Dedifferentiated amniotic fluid mesenchymal stem cell (primary cell): ENCODE measurements around the gene GPC5.
"Not testable (repeated sequence)": the region's sequence is repeated elsewhere in the genome, so short reads cannot be mapped to it uniquely, and the experiment has no call there.

ENCODE experiments used
- DNase-seq: peaks from one replicate; pipeline ENCODE4 v3.0.0-alpha.2; 2016; ENCODE audit errors: extremely low spot score

Gene GPC5

DNA sequence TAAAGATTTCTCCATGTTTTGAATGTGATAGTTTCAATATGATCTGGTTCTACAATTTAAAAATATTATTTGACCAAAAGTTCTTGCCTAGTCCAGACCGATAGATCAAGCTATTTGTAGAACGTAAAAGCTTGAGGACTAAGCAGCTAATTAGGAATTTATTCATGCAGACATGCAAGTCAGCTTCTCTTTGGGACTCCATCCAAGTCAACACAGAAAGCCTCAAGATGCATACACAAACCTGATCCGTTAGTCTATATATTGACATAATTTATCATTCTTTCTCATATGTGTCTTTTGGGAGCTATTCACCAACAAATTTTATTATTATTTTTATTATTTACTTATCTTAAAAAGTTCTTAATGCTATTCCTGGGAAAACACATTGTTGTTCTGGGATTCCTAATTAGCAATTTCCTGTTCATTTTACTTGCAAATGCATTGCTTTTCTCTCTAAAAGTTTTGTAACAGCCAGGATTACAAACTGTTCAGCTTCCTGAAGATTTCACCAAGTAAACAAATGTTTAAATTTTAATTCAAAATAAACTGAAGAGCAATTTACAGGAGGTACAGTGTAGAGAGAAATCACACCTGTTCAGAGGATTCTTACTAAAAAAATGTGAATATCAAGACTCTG lies 375.3 kb downstream of the GPC5 start:
- DNase-seq = no peak

DNA sequence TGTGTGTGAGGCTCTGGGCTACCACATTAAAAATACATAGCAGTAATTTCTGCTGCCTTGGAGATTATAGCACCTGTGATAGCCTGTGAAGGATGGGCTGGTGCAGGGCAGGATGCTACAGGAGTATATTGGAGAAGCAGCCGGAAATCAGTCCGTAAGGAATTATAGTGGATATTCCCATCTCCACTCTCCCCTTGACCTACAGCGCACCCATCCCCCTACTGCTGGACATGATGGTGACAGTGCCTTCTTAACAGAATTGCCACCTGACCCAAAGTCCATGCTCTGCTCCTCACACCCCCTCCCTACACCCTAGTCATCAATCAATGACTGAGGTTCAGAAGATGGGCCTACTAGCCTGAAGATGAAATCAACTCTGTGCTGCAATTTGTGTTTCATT lies 376.0 kb downstream of the GPC5 start:
- DNase-seq = no peak

DNA sequence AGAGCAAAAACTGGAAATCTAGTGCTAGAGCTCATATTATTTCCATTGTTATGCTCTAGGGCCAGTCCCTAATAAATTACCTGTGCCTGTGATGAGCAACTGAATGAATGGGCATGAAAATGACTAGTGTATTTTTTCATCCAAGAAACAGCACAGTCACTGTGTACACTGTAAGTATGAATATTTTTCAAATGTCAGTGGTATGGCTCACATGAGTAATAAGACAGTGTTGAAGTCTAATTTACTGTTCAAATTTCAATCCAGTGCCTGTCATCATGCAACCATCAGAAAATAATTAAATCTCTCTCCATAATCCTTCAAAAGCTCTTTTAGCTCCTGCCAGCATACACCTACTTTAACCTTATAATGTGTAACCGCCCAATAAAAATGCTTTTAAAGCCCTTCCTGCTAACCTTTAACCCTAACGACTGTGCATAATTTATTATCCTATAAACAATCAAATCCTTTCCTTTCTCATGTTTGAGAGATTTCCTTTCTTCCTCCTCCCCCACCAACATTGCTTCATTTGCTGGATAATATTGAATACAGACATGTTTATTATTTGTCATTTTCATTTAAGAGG lies 378.3 kb downstream of the GPC5 start:
- DNase-seq = no peak

DNA sequence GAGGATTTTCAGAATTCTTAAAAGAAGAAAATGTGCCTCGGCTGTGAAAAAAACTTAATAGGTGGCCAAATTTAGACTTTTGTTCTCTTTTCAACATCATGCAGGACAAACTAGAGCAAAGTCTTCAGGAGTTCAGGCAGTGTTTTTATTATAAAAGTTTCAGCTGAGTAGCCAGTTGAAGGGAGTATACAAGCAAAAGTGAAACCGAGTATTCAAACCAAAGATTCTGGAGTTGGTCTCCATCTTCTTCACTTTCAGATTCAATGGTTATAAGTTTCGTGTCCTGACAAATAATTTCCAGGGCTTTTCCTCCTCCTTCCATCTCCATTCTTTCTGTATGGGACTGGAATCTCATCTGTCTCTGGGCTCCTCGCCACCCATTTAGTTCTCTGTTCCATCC lies 379.7 kb downstream of the GPC5 start:
- no peak for DNase-seq

DNA sequence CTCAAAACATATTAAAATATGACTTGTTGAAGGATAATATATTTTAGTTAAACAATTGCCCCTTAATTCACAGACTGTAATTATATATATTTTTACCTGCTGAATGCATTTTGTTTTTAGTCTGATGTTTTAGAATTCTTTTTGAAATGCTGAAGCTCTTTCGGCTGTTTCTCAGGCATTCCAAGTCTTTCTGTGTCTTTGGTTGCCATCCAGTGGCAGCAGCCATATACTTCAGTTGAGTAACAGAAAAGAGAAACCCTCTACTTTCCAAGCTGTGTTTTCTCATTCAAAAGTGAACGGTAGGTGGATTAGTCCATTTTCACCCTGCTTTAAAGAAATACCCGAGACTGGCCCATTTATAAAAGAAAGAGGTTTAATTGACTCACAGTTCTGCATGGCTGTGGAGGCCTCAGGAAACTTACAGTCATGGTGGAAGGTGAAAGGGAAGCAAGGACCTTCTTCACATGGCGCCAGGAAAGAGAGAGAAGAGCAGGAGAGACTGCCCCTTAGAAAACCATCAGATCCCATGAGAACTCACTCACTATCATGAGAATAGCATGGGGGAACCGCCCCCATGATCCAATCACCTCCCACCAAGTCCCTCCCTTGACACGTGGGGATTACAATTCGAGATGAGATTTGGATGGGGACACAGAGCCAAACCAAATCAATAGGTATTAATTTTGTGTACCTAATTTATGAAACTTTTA lies 383.7 kb downstream of the GPC5 start:
- DNase-seq = not testable (repeated sequence)

DNA sequence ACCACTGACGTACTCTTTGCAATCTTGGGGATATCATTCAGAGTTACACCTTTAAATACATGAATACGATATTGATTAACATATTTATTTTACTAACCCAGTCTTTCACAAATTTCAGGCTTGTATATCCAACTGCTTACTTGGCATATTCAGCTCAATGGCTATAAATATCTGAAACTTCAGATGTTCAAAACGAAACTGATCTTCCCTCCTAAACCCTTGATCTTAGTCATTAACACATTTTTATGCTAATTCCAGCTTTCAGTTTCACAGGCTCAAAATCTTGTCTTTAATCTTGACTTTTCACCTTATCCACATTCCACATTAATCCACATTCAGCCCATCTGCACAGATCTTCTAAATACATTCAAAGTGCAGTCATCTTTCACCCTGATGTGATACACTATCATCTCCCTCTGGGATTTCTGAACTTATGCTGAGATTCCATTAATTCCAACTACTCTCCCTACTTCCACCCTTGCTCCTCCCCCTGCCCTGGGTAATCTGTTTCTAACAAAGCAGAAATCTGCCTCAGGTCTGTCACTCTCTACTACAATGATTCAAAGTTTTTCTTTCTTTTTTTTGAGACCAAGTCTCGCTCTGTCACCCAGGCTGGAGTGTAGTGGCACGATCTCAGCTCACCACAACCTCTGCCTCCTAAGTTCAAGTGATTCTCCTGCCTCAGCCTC lies 387.2 kb downstream of the GPC5 start:
- DNase-seq = no peak

DNA sequence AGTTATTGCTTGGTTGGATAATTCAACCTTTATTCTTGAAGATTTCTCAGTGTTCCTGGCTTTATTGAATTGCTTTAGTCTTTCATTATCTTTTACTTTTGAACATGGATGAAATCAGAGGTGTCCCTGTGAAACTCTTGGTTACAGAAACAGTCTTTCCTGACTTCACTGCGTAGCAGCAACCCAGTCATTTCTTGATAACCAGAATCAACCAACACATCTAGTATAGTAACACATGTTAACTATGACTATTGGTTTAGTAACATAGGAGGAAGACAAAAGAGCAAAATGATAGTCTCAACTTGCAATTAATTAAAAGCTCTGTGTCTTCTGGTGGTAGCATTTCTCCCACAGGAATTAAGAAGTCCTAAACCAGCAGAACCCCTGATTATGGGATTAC lies 393.6 kb downstream of the GPC5 start:
- DNase-seq = no peak

DNA sequence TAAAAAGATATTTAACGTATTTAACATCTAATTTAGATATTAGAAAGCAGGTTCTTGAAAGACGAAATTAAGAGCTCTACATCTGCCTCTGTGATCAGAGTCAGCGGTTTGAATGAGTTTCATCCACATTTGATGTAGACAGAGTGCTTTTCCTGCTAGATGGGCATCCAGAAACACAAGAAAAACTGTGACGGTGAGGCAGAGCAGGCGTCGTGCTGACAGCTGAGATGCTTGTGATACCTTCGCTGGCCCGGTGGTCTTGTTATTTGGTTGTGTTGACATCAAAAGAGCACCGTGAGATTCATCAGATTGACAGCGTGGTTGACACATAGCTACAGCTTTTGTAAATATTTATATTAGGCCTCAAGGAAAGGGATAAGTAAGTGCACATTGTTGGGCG lies 399.1 kb downstream of the GPC5 start:
- no peak for DNase-seq

DNA sequence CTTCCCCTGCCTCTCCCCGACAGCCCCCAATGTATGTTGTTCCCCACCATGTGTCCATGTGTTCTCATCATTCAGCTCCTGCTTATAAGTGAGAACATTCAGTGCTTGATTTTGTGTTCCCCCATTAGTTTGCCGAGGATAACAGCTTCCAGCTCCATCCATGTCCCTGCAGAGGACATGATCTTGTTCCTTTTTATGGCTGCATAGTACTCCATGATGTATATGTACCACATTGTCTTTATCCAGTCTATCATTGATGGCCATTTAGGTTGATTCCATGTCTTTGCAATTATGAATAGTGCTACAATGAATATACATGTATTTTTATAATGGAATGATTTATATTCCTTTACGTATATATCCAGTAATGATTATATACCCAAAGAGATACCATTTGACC lies 399.9 kb downstream of the GPC5 start:
- DNase-seq = not testable (repeated sequence)

DNA sequence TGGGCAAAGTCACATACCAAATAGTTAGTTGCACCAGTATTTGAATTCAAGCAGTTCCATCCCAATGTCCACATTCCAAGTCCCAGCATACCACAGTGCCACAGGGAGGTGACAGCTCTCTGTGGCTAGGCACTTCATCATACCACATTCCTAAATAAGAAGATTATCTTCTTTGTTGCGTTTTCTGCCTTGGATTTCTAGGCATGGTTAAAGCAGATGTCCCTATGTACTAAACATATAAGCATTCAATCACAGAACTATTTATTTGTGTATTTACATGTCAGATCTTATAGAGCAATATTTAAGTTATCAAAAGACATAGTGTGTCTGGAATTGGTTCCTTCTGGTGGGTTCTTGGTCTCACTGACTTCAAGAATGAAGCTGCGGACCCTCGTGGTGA lies 403.4 kb downstream of the GPC5 start:
- DNase-seq = not testable (repeated sequence)

DNA sequence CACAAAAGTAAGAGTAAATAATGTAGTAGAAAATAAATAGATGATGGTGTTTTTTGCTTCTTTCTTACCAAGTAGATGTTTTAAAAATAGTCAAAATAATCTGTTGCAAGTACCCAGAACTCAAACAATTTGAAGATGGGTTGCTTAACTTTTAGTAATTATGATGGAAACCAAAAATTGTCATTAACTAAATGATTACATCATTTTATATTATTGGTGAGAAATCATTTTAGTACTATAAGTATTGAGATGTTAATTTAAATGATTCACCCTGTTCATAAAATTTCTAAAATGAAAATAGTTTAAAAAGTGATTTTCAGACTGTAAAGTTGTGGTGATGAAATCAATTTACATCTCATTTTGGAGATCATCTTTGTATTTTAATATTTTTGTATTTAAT lies 404.5 kb downstream of the GPC5 start:
- DNase-seq = no peak

DNA sequence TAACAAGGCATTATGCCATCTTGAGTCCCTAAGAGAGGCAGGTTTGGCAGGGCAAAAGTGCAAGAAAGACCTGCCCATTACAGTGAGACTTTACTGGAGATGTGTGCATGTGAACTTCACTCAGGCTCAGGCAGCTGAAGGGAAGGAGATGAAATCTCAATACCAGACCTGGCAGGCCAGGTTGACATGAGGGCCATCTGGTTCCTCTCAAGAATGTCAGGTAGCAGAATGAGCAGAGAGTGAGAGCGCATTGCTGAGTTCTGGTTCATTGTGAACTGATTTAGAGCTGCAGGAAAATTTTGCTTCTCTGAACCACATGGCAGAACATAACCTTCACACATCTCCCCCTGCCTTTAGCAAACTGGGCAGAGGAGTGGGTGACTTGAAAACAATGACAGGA lies 406.3 kb downstream of the GPC5 start:
- no peak for DNase-seq

DNA sequence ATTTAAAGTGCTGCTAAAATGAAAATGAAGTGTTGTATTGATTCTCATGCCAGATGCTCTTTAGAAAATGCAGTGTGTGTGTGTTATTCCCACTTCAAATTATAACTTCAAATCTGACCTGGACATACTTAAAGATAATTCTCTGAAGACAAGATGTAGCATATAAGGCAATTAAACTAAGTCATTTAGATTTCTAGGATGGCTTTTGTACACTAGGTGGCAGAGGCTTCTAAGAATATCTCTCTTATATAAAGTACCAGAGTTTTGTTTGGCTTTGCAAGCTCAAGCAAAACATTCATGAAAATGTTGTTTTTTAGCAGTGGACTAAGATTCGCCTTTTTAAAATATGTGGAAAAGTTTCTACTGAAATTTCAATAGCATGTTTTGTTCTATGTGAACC lies 407.2 kb downstream of the GPC5 start:
- DNase-seq = no peak

DNA sequence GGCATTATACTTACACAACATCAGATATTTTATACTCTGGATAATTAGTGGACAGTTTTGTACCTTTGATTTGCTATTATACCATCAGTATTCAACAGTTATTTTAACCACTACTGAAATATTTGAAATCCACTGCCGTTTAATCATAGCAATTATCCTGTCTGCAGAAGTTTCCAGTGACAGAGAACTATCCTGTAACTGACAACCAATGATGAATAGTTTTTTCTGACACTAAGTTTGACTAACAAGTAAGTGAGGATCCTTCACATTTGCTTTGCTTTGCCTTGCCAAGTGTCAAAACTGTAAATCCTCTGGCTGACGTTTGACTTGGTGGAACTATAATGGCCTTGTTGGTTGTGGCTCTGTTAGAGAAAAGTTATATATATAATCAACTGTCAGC lies 410.7 kb downstream of the GPC5 start:
- DNase-seq = no peak

DNA sequence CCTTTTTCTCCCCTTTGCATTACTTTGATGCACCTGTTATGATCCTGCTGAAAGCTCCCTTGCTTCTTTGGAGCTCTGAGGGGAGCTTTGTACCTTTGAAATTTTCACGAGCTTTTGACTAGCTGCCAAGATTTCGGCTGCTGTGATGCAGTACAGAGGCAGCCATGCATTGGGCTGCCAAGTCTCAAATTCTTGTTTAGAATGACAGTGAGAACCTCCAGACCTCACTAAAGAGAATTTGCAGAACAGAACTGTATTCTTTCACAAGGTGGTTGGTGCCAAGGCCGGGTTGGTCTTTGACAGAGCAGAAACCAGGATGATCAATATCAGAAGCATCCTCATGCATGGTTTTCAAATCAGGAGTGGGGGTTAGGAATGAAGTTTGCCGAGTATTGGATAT lies 414.8 kb downstream of the GPC5 start:
- no peak for DNase-seq

DNA sequence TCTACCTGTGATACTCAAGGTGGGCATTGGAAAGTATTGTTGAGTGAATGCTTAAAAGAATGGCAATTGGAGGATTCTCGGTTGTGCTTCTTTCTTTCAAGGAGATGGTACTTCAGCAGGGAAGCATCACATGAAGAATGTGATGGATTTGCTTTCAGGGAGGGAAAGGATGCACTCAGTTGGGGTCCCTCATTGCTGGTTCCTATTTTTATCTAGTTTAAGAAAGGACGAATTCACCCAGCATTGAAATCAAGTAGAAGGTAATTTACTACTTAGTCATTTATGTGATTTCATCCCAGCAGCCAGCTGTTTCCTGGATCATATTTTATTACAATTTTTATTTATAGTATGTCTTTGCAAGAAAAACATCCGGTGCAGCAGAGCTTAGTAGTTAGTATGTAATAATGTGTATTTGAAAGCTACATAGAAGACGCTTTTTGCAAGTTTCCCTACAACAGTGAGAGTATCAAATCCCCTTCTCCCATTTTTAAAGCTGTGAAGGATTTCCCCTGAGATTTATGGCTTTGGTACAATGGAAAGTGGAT lies 417.9 kb downstream of the GPC5 start:
- DNase-seq = no peak

DNA sequence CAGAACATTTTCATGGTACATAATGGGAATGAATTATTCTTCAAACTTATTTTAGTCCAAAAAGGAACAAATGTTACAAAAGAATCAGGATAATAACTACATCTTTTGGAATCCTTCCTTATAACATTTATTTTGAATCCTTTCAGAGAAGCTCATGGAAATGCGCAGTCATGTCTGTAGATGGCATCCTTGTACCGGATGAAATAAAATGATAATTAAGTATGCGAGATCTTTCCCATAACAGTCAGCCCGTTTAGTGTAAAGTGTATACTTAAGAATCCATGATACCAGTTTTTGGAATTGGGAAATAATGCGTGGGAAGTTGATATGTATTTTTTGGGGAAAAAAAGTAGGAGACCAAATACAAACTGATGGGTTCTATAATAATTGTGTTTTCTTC lies 418.8 kb downstream of the GPC5 start:
- no peak for DNase-seq

DNA sequence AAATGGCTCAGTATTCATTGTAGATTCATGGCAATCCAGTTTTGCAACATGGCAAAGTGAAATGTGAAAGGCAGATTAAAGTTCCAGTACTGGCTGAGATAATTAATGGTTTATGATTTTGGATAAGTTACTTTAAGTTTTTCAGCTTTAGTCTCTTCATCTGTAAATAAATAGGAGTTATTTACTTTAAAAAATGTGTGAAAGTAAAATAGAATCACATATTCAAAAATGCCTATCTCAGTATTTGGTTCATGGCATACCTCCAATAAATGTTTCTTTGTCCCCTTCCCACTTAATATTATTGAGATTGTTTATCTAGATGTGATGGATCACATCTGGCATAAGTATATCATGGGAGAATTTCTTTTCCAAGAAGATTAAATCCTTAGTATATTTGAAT lies 426.0 kb downstream of the GPC5 start:
- DNase-seq = no peak

DNA sequence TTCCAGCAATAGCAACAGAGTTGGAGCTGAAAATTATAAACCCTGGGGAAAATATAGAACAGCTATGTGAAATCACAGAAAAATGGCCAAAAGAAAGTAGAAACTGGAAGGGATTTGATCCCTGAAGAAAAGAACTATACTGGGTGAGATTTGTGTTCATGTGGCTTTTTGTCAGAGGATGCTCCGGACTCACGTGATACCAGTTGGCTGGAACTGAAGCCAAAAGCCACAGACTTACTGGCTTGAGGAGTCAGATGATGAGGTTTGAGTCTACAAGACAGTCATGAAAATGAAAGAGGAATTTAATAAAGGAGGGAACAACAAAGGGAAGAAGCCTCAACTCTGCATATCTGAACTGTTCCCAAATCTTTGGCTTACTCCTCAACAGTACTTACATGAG lies 427.1 kb downstream of the GPC5 start:
- no peak for DNase-seq

DNA sequence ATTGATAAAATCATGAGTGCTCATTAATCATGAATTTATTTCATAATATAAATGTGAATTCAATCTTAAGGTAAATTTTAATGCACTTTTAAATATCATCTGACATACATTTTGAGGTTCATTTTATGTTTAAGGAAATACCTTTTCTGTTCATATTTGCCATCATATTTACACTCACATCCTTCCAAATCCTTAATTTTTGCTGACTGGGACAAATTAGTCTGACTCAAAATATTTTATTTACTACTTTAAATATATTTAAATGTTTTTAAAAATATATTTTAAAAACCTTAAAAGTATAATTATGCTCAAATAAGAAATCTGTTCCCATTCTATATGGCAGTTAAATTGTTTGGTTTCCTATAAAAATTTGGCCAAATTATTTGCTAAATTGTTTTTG lies 438.1 kb downstream of the GPC5 start:
- no peak for DNase-seq

DNA sequence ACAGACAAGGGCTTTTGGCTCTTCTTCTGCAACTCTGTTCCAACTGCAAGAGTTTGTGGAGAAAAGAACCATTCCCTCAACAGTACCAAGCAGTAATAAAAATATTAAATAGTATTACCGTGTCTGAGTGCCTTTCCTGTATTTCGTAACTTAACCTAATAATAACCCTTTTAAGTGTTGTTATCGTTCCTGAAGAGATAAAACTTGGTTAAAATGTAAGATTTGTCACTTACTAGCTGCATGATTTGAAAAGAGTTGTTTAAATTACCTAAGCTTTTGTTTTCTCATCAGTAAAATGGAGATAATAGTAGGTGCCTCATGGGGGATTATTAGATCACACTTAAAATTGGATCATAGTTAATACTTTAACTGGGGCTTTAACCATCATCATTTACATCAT lies 447.2 kb downstream of the GPC5 start:
- DNase-seq = no peak

DNA sequence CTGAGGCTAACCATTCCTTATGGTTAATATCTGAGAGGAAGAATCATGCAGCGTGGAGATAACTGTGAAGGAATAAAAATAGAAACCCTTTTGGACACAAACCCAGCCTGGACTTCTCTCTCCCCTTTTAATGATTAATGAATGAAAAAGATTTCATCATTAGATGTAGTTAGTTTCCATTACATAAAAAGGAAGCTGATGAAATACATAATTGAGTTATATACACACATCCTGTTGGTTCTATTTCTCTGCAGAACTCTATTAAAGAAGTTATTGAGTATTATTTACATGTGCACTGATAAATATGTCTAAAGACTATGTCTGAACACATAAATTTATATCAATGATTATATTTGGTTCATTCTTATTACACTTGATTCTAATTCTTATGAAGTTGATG lies 465.3 kb downstream of the GPC5 start:
- DNase-seq = no peak

DNA sequence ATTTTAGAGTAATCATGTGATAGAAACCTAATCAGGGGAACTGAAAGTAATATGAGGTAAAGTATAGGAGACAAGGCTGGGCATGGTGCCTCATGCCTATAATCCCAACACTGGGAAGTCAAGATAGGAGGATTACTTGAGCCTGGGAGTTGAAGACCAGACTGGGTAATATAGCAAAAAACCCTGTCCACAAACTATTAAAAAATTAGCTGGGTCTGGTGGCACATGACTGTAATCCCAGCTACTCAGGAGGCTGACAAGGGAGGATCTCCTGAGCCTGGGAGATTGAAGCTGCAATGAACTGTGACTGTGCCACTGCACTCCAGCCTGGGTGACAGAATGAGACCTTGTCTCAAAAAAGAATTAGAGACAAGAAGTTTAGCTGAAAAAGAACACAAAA lies 469.9 kb downstream of the GPC5 start:
- no peak for DNase-seq
